Embryonic facial prominence (tissue), 1 donor: ENCODE results near the gene LRP5.
"Not testable (repeated sequence)": the region's sequence is repeated elsewhere in the genome, so short reads cannot be mapped to it uniquely, and the experiment has no call there.

Experiments used
- DNase-seq: peaks from one replicate; pipeline ENCODE4 v3.0.0-alpha.2; 2016; ENCODE audit errors: extremely low spot score

Gene LRP5

GRCh38 chr11:68416070-68416578, 103.7 kb downstream of the LRP5 start:
- no peak for DNase-seq

- no peak for DNase-seq
Observed at GRCh38 chr11:68418648-68419047, 106.3 kb downstream of the LRP5 start.

- no peak for DNase-seq
Observed at GRCh38 chr11:68420171-68420570, 107.8 kb downstream of the LRP5 start.

DNA sequence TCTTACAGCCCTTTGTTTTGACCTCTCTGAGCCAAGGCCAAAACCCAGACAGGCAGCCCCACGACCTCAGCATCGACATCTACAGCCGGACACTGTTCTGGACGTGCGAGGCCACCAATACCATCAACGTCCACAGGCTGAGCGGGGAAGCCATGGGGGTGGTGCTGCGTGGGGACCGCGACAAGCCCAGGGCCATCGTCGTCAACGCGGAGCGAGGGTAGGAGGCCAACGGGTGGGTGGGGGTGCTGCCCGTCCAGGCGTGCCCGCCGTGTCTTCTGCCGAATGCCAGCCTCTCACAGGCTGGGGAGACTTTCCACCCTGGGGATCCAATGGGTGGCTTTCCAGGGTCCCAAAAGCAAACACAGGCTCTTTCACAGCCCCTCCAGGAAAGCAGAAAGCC, 111.1 kb downstream of the LRP5 start:
- no peak for DNase-seq

DNA sequence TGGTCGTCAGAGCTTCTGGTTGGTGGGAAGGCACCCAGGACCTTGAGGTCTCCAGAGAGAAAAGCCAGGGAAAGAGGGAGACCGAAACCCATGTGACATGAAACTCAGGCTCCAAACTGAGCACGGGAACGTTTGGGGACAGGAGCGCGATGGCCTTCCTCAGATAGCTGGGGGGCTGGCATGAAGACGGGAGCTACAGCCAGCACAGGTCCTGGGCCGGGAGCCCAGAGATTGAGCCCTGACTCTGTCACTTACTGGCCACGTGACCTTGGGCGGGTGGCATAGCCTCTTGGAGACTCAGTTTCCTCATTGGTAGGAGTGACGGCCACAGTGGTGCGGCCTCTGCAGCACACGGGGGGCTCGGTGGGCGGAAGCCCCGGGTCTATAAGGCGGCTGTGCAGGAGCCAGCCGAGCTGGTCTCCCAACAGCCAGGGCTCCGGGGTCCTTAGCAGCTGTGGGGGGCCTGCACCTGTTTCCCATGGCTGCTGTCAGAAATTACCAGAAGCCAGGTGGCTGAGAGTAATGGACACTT, 111.8 kb downstream of the LRP5 start:
- DNase-seq, result no peak

GRCh38 chr11:68424981-68425865, 112.8 kb downstream of the LRP5 start:
- DNase-seq, result no peak

DNA sequence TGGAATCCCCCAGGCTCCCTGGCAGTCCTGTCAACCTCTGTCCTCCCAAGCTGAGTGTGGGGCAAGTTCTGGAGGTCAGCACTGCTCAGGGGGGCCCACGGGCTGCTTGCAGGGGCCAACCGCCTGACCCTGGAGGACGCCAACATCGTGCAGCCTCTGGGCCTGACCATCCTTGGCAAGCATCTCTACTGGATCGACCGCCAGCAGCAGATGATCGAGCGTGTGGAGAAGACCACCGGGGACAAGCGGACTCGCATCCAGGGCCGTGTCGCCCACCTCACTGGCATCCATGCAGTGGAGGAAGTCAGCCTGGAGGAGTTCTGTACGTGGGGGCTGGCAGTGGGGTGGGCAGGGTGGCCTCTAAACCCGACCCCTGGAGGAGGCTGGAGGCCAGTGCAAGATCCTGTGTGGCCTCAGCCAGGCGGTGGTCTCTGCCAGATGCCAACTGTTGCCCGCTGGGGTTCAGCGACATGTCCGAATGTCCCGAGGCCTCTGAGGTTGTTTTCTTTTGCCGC, 113.5 kb downstream of the LRP5 start:
- no peak for DNase-seq

DNA sequence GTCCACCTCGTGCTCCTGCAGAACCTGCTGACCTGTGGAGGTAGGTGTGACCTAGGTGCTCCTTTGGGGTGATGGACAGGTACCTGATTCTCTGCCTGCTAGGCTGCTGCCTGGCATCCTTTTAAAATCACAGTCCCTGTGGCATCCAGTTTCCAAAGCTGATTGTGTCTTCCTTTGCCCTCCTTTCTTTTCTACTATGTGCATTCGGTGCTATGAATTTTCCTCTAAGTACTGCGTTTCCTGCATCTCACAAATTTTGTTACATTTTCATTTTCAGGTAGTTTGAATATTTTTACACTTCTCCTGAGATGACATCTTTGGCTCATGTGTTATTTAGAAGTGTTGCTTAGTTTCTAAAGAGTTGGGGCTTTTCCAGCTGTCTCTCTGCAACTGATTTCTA, 117.3 kb downstream of the LRP5 start:
- DNase-seq, result no peak

GRCh38 chr11:68430384-68430783, 118.0 kb downstream of the LRP5 start:
- no peak for DNase-seq

- no peak for DNase-seq
Observed at GRCh38 chr11:68430801-68431200, 118.4 kb downstream of the LRP5 start.

DNA sequence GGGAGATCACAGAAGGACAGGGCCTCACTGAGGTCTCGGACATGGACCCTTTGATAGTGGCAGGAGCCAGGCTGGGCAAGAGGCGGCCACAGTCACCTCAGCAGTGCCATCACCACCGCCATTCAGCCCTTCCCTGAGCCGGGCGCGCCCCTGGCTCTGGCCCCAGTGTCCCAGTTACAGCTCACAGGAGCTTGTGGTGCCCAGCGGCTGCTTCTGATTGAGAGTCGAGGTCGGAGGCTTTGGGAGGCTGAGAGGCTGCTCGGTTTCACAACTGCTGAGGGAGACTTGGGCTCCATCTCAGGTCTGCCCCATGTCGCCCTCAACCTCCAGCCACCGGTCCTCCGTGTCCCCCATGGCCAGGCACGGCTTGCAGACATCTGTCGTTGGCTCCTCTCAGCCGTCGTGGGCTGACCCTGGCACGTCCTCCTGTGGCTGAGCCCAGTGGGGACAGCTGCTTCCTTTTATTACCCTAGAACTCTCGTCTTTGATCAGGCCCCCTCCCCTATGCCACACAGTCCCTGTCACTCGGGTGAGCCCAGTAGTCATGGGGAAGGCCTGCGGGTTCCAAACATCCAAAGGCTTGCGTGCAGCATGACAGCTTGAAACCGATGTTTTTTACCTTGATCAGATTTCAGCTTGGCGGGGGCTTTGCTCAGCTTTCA, 119.7 kb downstream of the LRP5 start:
- DNase-seq, result no peak

DNA sequence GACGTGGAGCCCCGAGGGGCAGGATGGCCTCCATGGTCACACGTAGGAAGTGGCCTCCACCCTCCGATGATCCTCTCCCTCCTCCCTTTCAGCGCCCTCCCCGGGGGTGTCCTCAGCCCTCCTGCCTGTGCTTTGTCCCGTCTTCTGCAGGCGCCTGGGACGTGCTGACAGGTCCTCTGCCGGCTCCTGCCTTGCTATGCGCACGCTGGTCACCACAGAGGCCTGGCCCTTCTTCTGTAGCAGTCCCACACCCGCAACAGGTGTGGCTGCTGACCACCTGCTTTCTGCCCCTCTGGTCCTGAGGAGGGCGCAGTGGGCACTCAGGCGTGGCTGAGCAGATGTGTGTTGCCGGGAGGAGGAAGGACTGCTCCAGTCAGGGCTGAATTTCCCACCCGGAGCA, 120.5 kb downstream of the LRP5 start:
- DNase-seq, result no peak

- DNase-seq, result no peak
Observed at GRCh38 chr11:68433541-68433940, 121.2 kb downstream of the LRP5 start.

- DNase-seq, result not testable (repeated sequence)
Observed at GRCh38 chr11:68434159-68434558, 121.8 kb downstream of the LRP5 start.

DNA sequence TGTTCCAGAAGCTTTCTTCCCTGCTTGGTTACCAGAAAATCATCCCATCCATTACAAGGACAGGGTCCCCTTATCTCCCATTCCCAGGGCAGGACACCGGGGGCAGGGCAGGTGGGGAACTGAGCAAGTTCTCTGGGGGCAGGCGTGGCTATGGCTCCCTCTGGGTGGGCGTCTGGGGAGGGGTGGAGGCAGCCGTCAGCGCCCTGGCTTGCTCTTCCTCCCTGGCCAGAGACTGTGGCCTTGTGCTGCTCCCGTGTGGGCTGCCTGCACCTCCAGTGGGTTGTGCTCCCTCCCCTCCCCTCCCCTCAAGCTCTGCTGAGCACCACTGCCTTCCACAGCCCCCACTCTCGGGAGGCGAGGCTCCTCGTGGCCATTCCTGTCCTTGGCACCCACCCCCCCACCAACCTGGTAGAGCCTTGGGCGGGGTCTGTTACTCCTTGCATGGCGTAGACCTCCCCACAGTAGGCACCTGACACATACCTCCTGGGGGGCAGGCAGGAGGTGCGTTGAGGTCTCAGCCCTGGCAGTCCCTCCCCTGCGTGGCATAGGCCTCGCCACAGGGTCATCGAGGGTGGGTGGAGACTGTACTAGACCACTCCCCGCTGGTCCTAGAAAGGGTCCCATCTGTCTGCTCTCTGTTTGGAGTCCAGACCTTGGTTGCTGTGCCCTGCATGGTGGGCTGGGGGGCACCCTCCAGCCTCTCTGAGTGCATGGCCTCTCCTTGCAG, 123.9 kb downstream of the LRP5 start:
- no peak for DNase-seq

DNA sequence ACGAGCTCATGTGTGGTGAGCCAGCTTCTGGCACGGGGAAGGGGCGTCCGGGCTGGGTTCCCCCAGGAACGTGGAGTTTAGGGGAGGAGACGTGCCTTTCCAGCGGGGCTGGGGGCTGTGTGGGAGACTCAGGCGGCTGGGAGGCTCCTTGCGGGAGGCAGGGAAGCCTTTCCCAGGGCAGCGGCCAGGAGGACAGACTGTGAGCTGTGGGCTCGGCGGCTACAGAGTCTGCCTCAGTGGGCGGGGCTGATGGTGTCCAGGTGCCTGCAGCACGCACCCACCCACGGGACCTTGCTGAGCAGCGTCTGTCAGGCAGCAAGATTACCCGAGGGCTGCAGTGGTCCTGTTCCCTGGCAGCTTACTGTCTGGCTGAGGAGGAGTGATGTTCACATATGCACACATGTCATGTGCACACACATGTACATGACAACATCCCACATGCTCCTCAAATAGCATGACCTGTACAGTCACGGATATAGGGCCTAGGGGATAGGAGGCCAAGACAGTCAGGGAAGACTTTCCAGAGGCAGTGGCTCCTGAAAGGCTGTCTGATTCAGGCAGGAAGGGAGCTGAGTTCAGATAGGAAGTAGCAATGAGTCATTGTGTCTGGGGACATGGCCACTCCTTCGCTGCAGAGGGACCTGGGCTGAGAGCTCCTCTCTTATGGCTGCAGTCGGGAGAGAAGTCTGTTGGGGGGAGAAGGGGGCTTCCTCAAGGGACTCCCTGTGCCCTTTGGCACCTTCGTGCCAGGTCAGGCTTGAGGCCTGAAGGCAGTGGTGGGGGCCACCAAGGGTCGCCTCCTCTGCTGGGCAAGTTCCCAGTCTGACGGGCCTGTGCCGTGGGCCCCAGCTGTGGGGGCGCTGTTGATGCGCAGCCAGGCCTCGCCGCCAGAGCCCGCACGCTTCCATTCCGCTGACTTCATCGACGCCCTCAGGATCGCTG, 124.9 kb downstream of the LRP5 start:
- DNase-seq, result no peak

- DNase-seq, result no peak
Observed at GRCh38 chr11:68437927-68438657, 125.7 kb downstream of the LRP5 start.

- DNase-seq, result no peak
Observed at GRCh38 chr11:68438658-68439259, 126.4 kb downstream of the LRP5 start.

DNA sequence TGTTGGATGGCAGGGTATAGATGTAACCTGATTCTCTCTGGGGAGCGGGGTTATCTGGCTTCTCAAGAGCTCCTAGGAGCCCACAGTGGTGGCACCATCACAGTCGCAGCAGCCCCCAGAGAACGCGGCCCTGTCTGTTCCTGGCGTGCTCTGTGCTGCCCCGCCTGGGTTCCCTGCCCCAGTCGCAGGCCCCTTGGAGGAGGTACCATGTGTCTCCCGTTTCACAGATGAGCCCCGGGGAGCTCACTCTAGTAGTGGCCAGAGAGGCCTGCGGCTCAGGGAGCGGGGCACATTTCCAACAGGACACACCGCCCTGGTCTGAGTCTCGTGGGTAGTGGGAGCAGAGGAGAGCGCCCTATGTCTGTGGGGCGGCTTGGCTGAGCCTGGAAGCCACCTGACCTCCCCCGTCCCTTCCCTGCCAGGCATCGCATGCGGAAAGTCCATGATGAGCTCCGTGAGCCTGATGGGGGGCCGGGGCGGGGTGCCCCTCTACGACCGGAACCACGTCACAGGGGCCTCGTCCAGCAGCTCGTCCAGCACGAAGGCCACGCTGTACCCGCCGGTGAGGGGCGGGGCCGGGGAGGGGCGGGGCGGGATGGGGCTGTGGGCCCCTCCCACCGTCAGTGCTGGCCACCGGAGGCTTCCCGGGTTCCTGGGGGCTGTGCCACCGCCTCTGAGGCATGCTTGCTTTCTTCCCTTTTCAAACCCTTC, 127.1 kb downstream of the LRP5 start:
- no peak for DNase-seq
